ENCODE measurements around the gene C3orf20.

GRCh38 chr3:14760185-14760584 is 85.2 kb downstream of the C3orf20 start:
- TF ChIP-seq EZH2phosphoT487 (IDR thresholded peaks at IDR 0.05; ENCODE audit: insufficient read depth, low read depth) (no peak), EZH2 (IDR thresholded peaks at IDR 0.05; ENCODE audit: insufficient read depth, poor library complexity, severe bottlenecking) (no peak)

Measured in GM23248 (cell line).